ENCODE measurements around the gene YAE1. TPM values are rescaled to one million over a fixed set of nuclear protein-coding genes. Genes with fewer than 3 reads are reported as not detected.

YAE1 gene
- polyA plus RNA-seq, 6 donors from 2014 or later = 10.3 to 24.4 (median 13.9) TPM

DNA sequence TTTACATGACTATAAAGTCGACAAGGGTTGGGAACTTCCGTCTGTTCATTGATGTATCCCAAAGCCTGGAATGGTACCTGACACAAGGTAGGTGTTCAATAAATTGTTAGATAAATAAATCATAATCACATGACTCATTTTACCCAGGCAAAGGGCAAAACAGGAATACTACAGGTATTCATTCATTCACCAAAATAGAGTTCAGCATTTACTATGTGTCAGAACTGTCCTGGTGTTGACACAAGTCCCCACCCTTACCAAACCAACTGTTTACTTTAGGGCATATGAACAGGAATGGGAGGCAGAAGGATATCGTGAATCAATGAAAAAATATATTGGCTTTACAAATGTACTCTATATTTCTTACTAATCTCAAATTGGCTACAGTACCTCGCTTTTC is 666 bp upstream of the YAE1 start:
- peak overlapping the region; percentile 97 to 100 (median 100) for H3K4me3 Mint-ChIP-seq
- DNase-seq = no peak
- peaks cover 16 to 23% (median 18%) of the 10 kb centered on the region in 3 donors for H3K4me1 Mint-ChIP-seq
- ATAC-seq (ENCODE audit: low read depth in 2 of 2) = no peak
- peaks cover 0 to 2% (median 0%) of the 10 kb centered on the region in 7 donors for H3K9me3 Mint-ChIP-seq
- peaks cover 5 to 8% (median 5%) of the 10 kb centered on the region in 3 donors for H3K27me3 Mint-ChIP-seq
- peak overlapping the region; percentile 94 to 98 (median 97) for H3K27ac Mint-ChIP-seq
- H3K36me3 Mint-ChIP-seq = peaks cover 0 to 5% of the 10 kb centered on the region in 2 donors

- H3K27ac Mint-ChIP-seq = peak overlapping the region in 2 of 6 donors; percentile 74 to 96
- peaks cover 16 to 23% (median 18%) of the 10 kb centered on the region in 3 donors for H3K4me1 Mint-ChIP-seq
- no peaks in the 10 kb centered on the region for H3K9me3 Mint-ChIP-seq
- DNase-seq = no peak
- H3K4me3 Mint-ChIP-seq = peak overlapping the region; percentile 22 to 100 (median 99)
- H3K36me3 Mint-ChIP-seq = peaks cover 0 to 5% of the 10 kb centered on the region in 2 donors
- no peaks in the 10 kb centered on the region for H3K27me3 Mint-ChIP-seq
- no peak for ATAC-seq (ENCODE audit: low read depth in 2 of 2)
These were observed 1.1 kb downstream of the YAE1 start for GRCh38 chr7:39567294-39567693.

DNA sequence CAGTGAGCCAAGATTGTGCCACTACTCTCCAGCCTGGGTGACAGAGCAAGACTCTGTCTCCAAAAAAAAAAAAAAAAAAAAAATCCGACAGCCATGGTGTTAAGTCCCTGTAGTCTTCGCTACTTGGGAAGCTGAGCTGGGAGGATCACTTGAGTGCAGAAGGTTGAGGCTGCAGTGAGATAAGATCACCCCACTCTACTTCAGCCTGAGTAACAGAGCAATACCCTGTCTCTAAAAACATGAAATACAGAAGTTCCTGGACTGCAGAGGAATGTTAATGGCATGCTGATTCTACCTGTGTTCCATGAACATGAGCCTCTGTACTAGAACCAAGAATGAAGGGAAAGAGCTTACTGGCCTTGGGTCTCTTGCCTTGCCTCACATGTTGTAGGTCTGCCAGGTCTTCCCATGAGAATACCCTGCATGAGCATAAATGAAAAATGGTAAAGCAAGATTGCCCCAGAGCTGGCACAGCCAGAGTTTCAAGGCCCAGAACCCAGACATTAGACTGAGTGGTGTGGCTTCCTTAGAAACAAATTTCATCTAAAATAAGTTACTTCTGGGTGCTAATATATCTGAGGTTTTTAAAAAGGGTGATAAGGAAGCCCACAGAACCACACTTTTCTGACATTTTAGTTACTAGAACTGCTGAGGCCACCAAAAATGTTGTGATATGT is 8.6 kb downstream of the YAE1 start:
- H3K4me1 Mint-ChIP-seq = no peaks in the 10 kb centered on the region
- H3K27ac Mint-ChIP-seq = no peak overlapping the region
- no peaks in the 10 kb centered on the region for H3K9me3 Mint-ChIP-seq
- H3K36me3 Mint-ChIP-seq = peaks cover 0 to 6% of the 10 kb centered on the region in 2 donors
- no peak overlapping the region for H3K4me3 Mint-ChIP-seq
- no peak for ATAC-seq (ENCODE audit: low read depth in 2 of 2)
- DNase-seq = no peak
- no peaks in the 10 kb centered on the region for H3K27me3 Mint-ChIP-seq

DNA sequence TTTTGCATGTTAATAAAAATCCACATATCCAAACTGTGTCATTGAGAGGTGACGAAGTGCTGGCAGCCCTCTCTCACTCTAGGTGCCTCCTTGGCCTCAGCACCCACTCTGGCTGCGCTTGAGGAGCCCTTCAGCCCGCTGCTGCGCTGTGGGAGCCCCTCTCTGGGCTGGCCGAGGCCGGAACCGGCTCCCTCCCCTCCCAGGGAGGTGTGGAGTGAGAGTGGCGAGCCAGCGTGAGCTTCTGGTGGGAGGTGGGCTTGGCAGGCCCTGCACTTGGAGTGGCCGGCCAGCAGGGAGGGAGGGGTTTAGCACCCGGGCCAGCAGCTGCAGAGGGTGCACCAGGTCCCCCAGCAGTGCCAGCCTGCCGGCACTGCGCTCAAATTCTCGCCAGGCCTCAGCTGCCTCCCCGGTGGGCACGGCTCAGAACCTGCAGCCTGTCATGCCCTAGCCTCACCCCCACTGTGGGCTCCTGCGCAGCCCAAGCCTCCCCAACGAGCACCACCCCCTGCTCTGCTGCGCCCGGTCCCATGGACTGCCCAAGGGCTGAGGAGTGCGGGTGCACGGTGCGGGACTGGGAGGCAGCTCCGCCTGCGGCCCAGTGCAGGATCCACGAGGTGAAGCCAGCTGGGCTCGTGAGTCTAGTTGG is 11.1 kb downstream of the YAE1 start:
- no peaks in the 10 kb centered on the region for H3K4me1 Mint-ChIP-seq
- no peak for ATAC-seq (ENCODE audit: low read depth in 2 of 2)
- no peak overlapping the region for H3K4me3 Mint-ChIP-seq
- H3K36me3 Mint-ChIP-seq = peaks cover 0 to 6% of the 10 kb centered on the region in 2 donors
- H3K27ac Mint-ChIP-seq = no peak overlapping the region
- H3K27me3 Mint-ChIP-seq = no peaks in the 10 kb centered on the region
- DNase-seq = no peak
- H3K9me3 Mint-ChIP-seq = no peaks in the 10 kb centered on the region

DNA sequence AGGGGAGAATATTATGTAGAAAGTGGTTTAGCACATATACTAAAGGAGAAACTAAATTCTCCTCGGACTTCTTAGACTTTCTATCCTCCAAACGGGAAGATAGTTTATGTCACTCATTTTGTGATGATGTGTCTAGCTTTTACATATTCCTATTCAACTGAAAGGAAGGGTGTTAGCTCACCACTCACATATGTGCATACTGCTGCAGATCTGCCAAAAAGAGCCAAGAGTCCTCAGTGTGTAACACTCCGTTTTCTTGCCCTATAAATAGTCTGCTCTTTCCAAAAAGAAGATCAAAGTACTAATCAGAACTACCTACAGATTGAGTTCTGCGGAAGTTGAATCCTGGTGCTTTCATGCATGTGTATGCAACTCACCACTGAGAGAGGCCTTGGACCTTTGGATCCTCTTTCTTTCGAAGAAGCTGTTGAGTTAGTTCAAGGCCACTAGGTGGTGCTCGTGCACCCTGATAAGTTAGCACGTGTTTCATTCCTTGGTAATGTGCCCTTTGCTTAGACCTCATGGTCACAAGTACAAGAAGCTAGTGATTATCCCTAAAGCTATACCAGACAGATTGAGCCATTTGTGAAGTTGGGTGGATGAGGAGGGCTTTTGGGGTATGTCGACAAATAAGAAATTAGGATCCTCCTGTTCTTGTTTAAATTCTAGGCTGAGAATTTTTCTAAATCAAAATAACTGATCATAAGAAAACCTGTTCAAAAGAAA is 14.1 kb downstream of the YAE1 start:
- Mint-ChIP-seq H3K36me3 (no peaks in the 10 kb centered on the region), H3K4me3 (no peak overlapping the region), H3K27me3 (no peaks in the 10 kb centered on the region), H3K9me3 (no peaks in the 10 kb centered on the region), H3K27ac (peak overlapping the region in 1 of 6 donors; percentile 7), H3K4me1 (no peaks in the 10 kb centered on the region)
- peak; percentile 62 for DNase-seq
- peak; percentile 91 to 98 for ATAC-seq (ENCODE audit: low read depth in 2 of 2)

- DNase-seq = no peak
- Mint-ChIP-seq H3K4me1 (no peaks in the 10 kb centered on the region), H3K4me3 (no peak overlapping the region), H3K36me3 (no peaks in the 10 kb centered on the region), H3K27me3 (no peaks in the 10 kb centered on the region), H3K9me3 (no peaks in the 10 kb centered on the region), H3K27ac (peak overlapping the region in 1 of 6 donors; percentile 89)
- ATAC-seq (ENCODE audit: low read depth in 2 of 2) = no peak
These were observed 16.3 kb downstream of the YAE1 start for GRCh38 chr7:39582536-39582935.

DNA sequence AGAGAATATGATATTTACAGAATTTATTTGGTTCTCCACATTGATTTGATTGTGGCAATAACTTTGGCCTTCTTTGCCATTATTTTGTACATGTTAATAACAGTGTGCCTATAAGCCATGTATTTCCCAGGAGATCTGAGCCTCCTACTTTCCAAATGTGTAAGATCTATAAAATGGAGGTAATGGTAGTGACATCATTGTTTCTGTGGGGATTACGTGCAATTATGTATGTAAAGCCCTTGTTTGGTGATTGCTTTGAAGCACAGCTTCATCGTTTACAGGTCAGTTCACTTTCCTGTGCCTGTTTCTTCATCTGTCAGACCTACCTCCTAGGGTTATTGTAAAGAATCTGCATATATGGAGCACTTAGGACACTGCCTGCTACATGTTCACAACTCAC is 17.3 kb downstream of the YAE1 start:
- no peak for ATAC-seq (ENCODE audit: low read depth in 2 of 2)
- Mint-ChIP-seq H3K36me3 (no peaks in the 10 kb centered on the region), H3K4me3 (no peak overlapping the region), H3K27me3 (no peaks in the 10 kb centered on the region), H3K4me1 (no peaks in the 10 kb centered on the region), H3K9me3 (no peaks in the 10 kb centered on the region), H3K27ac (no peak overlapping the region)
- no peak for DNase-seq

- Mint-ChIP-seq H3K36me3 (no peaks in the 10 kb centered on the region), H3K4me1 (no peaks in the 10 kb centered on the region), H3K27me3 (peaks cover 0 to 5% (median 0%) of the 10 kb centered on the region in 3 donors), H3K9me3 (no peaks in the 10 kb centered on the region), H3K4me3 (no peak overlapping the region), H3K27ac (no peak overlapping the region)
- DNase-seq (no peak), ATAC-seq (ENCODE audit: low read depth in 2 of 2) (no peak)
These were observed 21.2 kb downstream of the YAE1 start for GRCh38 chr7:39587393-39587792.

GRCh38 chr7:39588416-39588815 is 22.2 kb downstream of the YAE1 start:
- H3K27me3 Mint-ChIP-seq = peaks cover 0 to 5% (median 0%) of the 10 kb centered on the region in 3 donors
- no peak for DNase-seq
- no peak overlapping the region for H3K4me3 Mint-ChIP-seq
- H3K9me3 Mint-ChIP-seq = no peaks in the 10 kb centered on the region
- peak overlapping the region in 1 of 6 donors; percentile 81 for H3K27ac Mint-ChIP-seq
- ATAC-seq (ENCODE audit: low read depth in 2 of 2) = no peak
- H3K36me3 Mint-ChIP-seq = no peaks in the 10 kb centered on the region
- no peaks in the 10 kb centered on the region for H3K4me1 Mint-ChIP-seq

GRCh38 chr7:39589323-39590111 is 23.3 kb downstream of the YAE1 start:
- ATAC-seq (ENCODE audit: low read depth in 2 of 2) (peak; percentile 20 to 30), DNase-seq (no peak)
- Mint-ChIP-seq H3K9me3 (no peaks in the 10 kb centered on the region), H3K4me1 (no peaks in the 10 kb centered on the region), H3K36me3 (no peaks in the 10 kb centered on the region), H3K27ac (peak overlapping the region in 1 of 6 donors; percentile 93), H3K4me3 (no peak overlapping the region), H3K27me3 (peaks cover 0 to 5% (median 0%) of the 10 kb centered on the region in 3 donors)

- no peak overlapping the region for H3K27ac Mint-ChIP-seq
These were observed 26.4 kb downstream of the YAE1 start for GRCh38 chr7:39592586-39592985.

DNA sequence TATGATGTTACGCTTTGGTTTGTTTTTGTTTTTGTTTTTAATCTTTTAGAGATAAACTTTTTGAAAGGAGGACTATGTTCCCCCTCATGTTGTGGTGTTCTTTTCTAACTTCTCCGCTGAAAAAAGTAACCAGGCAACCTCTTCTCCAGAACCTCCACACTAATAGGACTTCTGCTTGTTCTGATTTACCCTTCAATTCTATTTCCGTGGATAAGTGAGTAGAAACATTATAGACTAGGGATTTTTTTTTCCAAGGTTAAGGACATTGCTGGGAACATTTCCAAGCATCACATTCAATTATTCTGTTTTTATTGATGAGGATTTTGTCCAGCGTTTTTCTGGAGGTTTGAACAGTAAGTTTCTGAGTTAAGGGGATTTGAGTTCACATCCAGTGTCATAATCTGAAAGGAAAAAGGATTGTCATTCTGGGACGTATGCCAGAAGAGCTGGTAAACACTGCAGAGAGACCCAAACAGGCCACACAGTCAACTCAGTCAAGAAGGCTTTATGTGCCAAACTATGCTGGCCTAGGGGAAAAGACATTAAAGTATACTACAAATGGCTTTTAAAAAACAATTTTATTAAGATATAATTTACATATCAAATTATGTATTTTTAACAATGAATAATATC is 28.9 kb downstream of the YAE1 start:
- no peaks in the 10 kb centered on the region for H3K36me3 Mint-ChIP-seq

More at GRCh38 chr7:39592586-39592985, 26.4 kb downstream of the YAE1 start:
- H3K4me3 Mint-ChIP-seq = no peak overlapping the region
- no peaks in the 10 kb centered on the region for H3K9me3 Mint-ChIP-seq
- no peaks in the 10 kb centered on the region for H3K36me3 Mint-ChIP-seq
- H3K4me1 Mint-ChIP-seq = no peaks in the 10 kb centered on the region
- peaks cover 0 to 5% (median 0%) of the 10 kb centered on the region in 3 donors for H3K27me3 Mint-ChIP-seq
- DNase-seq = no peak
- no peak for ATAC-seq (ENCODE audit: low read depth in 2 of 2)

DNA sequence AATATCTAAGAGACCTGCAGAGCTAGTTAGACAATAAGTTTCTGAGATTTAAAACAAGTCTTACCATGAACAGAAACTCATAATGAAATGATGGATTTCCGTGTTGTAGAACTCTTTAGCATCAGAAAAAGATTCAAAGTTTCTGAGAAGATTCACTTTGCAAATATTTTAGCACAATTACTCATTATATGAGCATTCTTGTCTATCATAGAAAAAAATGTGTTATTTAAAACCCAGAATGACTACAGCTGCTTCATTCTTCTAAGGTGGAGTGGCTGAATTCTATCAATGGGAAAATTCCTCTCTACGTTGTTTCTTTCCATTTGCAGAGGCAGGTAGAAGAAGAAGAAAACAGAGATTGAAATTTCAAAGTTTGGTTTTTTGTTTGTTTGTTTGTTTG is 36.1 kb downstream of the YAE1 start:
- DNase-seq = no peak
- no peak for ATAC-seq (ENCODE audit: low read depth in 2 of 2)
- H3K4me1 Mint-ChIP-seq = peaks cover 0 to 5% (median 0%) of the 10 kb centered on the region in 3 donors
- no peak overlapping the region for H3K4me3 Mint-ChIP-seq
- no peaks in the 10 kb centered on the region for H3K9me3 Mint-ChIP-seq
- H3K27me3 Mint-ChIP-seq = no peaks in the 10 kb centered on the region
- no peaks in the 10 kb centered on the region for H3K36me3 Mint-ChIP-seq
- no peak overlapping the region for H3K27ac Mint-ChIP-seq

More for the DNA sequence above, 28.9 kb downstream of the YAE1 start:
- H3K4me1 Mint-ChIP-seq = no peaks in the 10 kb centered on the region
- H3K4me3 Mint-ChIP-seq = no peak overlapping the region
- ATAC-seq (ENCODE audit: low read depth in 2 of 2) (no peak), DNase-seq (no peak)
- H3K9me3 Mint-ChIP-seq = no peaks in the 10 kb centered on the region
- H3K27me3 Mint-ChIP-seq = no peaks in the 10 kb centered on the region
- no peak overlapping the region for H3K27ac Mint-ChIP-seq
